Stomach (tissue), 9 donors: ENCODE data around the gene TUT1. TPM values are rescaled to one million over a fixed set of nuclear protein-coding genes. Genes with fewer than 3 reads are reported as not detected.

Experiments
- DNase-seq, 2 donors: peaks; one replicate each; pipeline versions ENCODE4 v3.0.0 to v3.0.0-alpha.2; 2013 to 2019
- H3K27ac ChIP-seq, 5 donors: fragments of 200-600 bp in 4 of 5; sonication (generic) in 4 of 5; one replicate each; pipeline ENCODE4 v1.5.1; 2013 to 2019; ENCODE audit warnings: mild to moderate bottlenecking in 1 of 5, moderate library complexity in 1 of 5
- H3K27me3 ChIP-seq, 3 donors: fragments of 200-600 bp; sonication (generic); one replicate each; pipeline ENCODE4 v1.5.1; 2017 to 2019; ENCODE audit warnings: mixed run types in 1 of 3
- H3K36me3 ChIP-seq, 4 donors: fragments of 200-600 bp; sonication (generic); 1 replicate in 3 of 4; 2 replicates in 1 of 4; pipeline ENCODE4 v1.5.1; 2016 to 2019
- H3K4me1 ChIP-seq, 4 donors: fragments of 200-600 bp; sonication (generic); one replicate each; pipeline ENCODE4 v1.5.1; 2016 to 2019
- H3K4me3 ChIP-seq, 4 donors: fragments of 200-600 bp; sonication (generic) in 3 of 4; one replicate each; pipeline ENCODE4 v1.5.1; 2016 to 2019; ENCODE audit warnings: mild to moderate bottlenecking in 1 of 4
- H3K9me3 ChIP-seq, 4 donors: fragments of 200-600 bp; sonication (generic); one replicate each; pipeline ENCODE4 v1.5.1; 2016 to 2019
- CTCF ChIP-seq, 7 experiments: fragments of 450-650 bp in 4 of 7; fragments of 200-600 bp in 3 of 7; sonication (generic) in 3 of 7; IDR thresholded peaks; one replicate each; pipeline ENCODE4 v1.5.1; 2016 to 2019; ENCODE audit warnings: antibody characterized with exemption in 7 of 7, control low read depth in 2 of 7, mild to moderate bottlenecking in 1 of 7
- EP300 ChIP-seq: sonication (generic); formaldehyde crosslinking; IDR thresholded peaks from one replicate; pipeline ENCODE4 v1.6.1; 2017; ENCODE audit warnings: antibody characterized with exemption
- POLR2A ChIP-seq, 4 donors: fragments of 450-650 bp; IDR thresholded peaks; one replicate each; pipeline ENCODE4 v1.6.1; 2016; ENCODE audit warnings: antibody characterized with exemption in 4 of 4, control low read depth in 2 of 4, mild to moderate bottlenecking in 1 of 4, moderate library complexity in 1 of 4
- POLR2AphosphoS5 ChIP-seq, 3 donors: sonication (generic); formaldehyde crosslinking; IDR thresholded peaks; one replicate each; pipeline ENCODE4 v1.6.1; 2016; ENCODE audit warnings: antibody characterized with exemption in 3 of 3
- WGBS, 5 donors: extraction: QIAGEN DNeasy Blood & Tissue Kit in 3 of 5; methylation state at CpG; one replicate each; pipeline versions ENCODE4 v1.1.5 to v1.1.7; 2013 to 2018; 5-methylcytosine and 5-hydroxymethylcytosine counted together
- intact Hi-C: fragments of 100-400 bp; cut with DNase I; formaldehyde crosslinking; loops from one replicate; pipeline ENCODE4 v1.15.1; 2023; ENCODE audit warnings: low total_unique reads
- polyA plus RNA-seq, 3 donors: library from polyadenylated mRNA; stranded (reverse); fragments of 200-250 nt; gene quantifications; one replicate each; pipeline ENCODE4 v1.2.3, GENCODE V29; 2013
- total RNA-seq, 5 donors: library from RNA; depleted of rRNA; stranded (reverse); fragments of >200 nt; gene quantifications; one replicate each; pipeline versions ENCODE4 v1.1.0 to v1.2.3, GENCODE V29; 2014 to 2016
- donor health status: healthy with polysubstance abuse.
- donor health status: Bipolar disorder and iron deficiency.
- donor health status: healthy.

Gene TUT1
- total and polyA plus RNA-seq, 8 donors, result 6.1 to 36.2 (median 14.8) TPM

- TF ChIP-seq CTCF (IDR thresholded peaks at IDR 0.05) (no peak), POLR2AphosphoS5 (IDR thresholded peaks at IDR 0.05) (no peak), POLR2A (IDR thresholded peaks at IDR 0.05) (no peak), EP300 (no peak)
- Histone ChIP-seq H3K27me3 (no peaks in the 10 kb centered on the region), H3K27ac (no peak overlapping the region), H3K9me3 (no peaks in the 10 kb centered on the region), H3K4me1 (peaks cover 5 to 22% (median 12%) of the 10 kb centered on the region in 4 donors), H3K4me3 (no peak overlapping the region), H3K36me3 (peaks cover 30 to 96% (median 89%) of the 10 kb centered on the region in 4 donors)
- WGBS, 5 donors, result 90 to 95% (median 93%) methylated on average over 18 of the region's 18 CpGs
- no peak for DNase-seq
- intact Hi-C loops, result no loop called here
Measured at GRCh38 chr11:62580959-62581715, 10.2 kb downstream of the TUT1 start.

DNA sequence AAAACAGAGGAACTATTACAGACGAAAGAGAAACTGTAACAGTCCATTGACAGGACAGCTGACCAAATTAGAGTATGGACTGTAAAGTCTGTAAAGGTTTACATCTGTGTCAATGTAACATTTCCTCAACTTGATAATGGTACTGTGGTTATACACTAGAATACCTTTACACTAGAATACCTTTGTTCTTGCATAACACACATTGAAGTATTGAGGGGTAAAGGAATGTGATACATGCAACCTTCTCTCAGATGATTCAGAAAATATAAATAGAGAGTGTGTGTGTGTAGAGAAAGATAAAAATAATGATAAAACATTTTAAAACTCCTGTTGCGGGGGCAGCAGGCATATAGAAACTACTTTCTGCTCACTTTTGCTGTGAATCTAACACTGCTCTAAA, 12.1 kb downstream of the TUT1 start:
- Histone ChIP-seq H3K4me3 (no peak overlapping the region), H3K9me3 (no peaks in the 10 kb centered on the region), H3K27me3 (no peaks in the 10 kb centered on the region), H3K4me1 (peaks cover 21 to 34% (median 30%) of the 10 kb centered on the region in 4 donors), H3K36me3 (peaks cover 20 to 83% (median 79%) of the 10 kb centered on the region in 4 donors), H3K27ac (no peak overlapping the region)
- intact Hi-C loops, result no loop called here
- TF ChIP-seq EP300 (no peak), CTCF (IDR thresholded peaks at IDR 0.05) (no peak), POLR2A (IDR thresholded peaks at IDR 0.05) (no peak), POLR2AphosphoS5 (IDR thresholded peaks at IDR 0.05) (no peak)
- 71 to 94% (median 81%) methylated on average over 2 of the region's 2 CpGs for WGBS, 5 donors
- no peak for DNase-seq

- intact Hi-C loops, result no loop called here
- Histone ChIP-seq H3K4me1 (peaks cover 21 to 35% (median 30%) of the 10 kb centered on the region in 4 donors), H3K4me3 (no peak overlapping the region), H3K27ac (peak overlapping the region in 3 of 5 donors; percentile 10 to 95 (median 93)), H3K36me3 (peaks cover 20 to 76% (median 73%) of the 10 kb centered on the region in 4 donors), H3K9me3 (no peaks in the 10 kb centered on the region), H3K27me3 (no peaks in the 10 kb centered on the region)
- TF ChIP-seq POLR2A (IDR thresholded peaks at IDR 0.05), result no peak
- no peak for TF ChIP-seq CTCF (IDR thresholded peaks at IDR 0.05)
- no peak for TF ChIP-seq POLR2AphosphoS5 (IDR thresholded peaks at IDR 0.05)
- TF ChIP-seq EP300, result no peak
- 95 to 100% (median 96%) methylated on average over 10 to 11 of the region's 11 CpGs for WGBS, 5 donors
- DNase-seq, result no peak
Measured at GRCh38 chr11:62578541-62578940, 12.8 kb downstream of the TUT1 start.

- H3K4me3 ChIP-seq, result no peak overlapping the region
- WGBS, 5 donors, result 48 to 66% (median 59%) methylated on average over 12 of the region's 12 CpGs
- no peaks in the 10 kb centered on the region for H3K9me3 ChIP-seq
- TF ChIP-seq EP300 (no peak), POLR2A (IDR thresholded peaks at IDR 0.05) (no peak), POLR2AphosphoS5 (IDR thresholded peaks at IDR 0.05) (peak in 2 of 3 donors; percentile 29 to 30), CTCF (IDR thresholded peaks at IDR 0.05) (no peak)
- intact Hi-C loops, result no loop called here
- H3K36me3 ChIP-seq, result peaks cover 20 to 69% (median 68%) of the 10 kb centered on the region in 4 donors
- H3K4me1 ChIP-seq, result peaks cover 26 to 43% (median 41%) of the 10 kb centered on the region in 4 donors
- peak overlapping the region; percentile 42 to 95 (median 93) for H3K27ac ChIP-seq
- DNase-seq, result peak in 1 of 2 donors; percentile 49
- H3K27me3 ChIP-seq, result no peaks in the 10 kb centered on the region
Measured at GRCh38 chr11:62577046-62577714, 14.1 kb downstream of the TUT1 start.
